Measurements from ENCODE around the gene PLIN4. TPM values are rescaled to one million over a fixed set of nuclear protein-coding genes. Genes with fewer than 3 reads are reported as not detected.

The PLIN4 gene
- total and polyA plus RNA-seq, 2 experiments from 2014 or later, result 0.42 to 0.81 TPM

- Histone ChIP-seq H3K9me3 (ENCODE audit: low read depth) (no peaks in the 10 kb centered on the region), H3K36me3 (peaks cover 4% of the 10 kb centered on the region), H3K4me3 (no peak overlapping the region), H3K27me3 (no peaks in the 10 kb centered on the region), H3K4me1 (ENCODE audit: low read depth) (no peaks in the 10 kb centered on the region), H3K27ac (no peak overlapping the region)
- no peak for TF ChIP-seq CTCF (IDR thresholded peaks at IDR 0.05; ENCODE audit: low read depth, low read length)
- DNase-seq (ENCODE audit: low read depth in 1 of 2, low spot score in 1 of 2), result no peak
Observed at GRCh38 chr19:4504891-4505569, 13.3 kb downstream of the PLIN4 start.

GRCh38 chr19:4504297-4504701, 14.0 kb downstream of the PLIN4 start:
- no peak for TF ChIP-seq CTCF (IDR thresholded peaks at IDR 0.05; ENCODE audit: low read depth, low read length)
- DNase-seq (ENCODE audit: low read depth in 1 of 2, low spot score in 1 of 2), result no peak
- peaks cover 9% of the 10 kb centered on the region for H3K36me3 ChIP-seq

GRCh38 chr19:4503825-4504170, 14.5 kb downstream of the PLIN4 start:
- Histone ChIP-seq H3K36me3 (peaks cover 9% of the 10 kb centered on the region), H3K9me3 (ENCODE audit: low read depth) (no peaks in the 10 kb centered on the region), H3K4me1 (ENCODE audit: low read depth) (no peaks in the 10 kb centered on the region), H3K27me3 (no peaks in the 10 kb centered on the region), H3K4me3 (no peak overlapping the region), H3K27ac (no peak overlapping the region)
- DNase-seq (ENCODE audit: low read depth in 1 of 2, low spot score in 1 of 2), result no peak
- no peak for TF ChIP-seq CTCF (IDR thresholded peaks at IDR 0.05; ENCODE audit: low read depth, low read length)

More at GRCh38 chr19:4504297-4504701, 14.0 kb downstream of the PLIN4 start:
- H3K4me3 ChIP-seq, result no peak overlapping the region
- H3K27ac ChIP-seq, result no peak overlapping the region
- no peaks in the 10 kb centered on the region for H3K9me3 ChIP-seq (ENCODE audit: low read depth)
- no peaks in the 10 kb centered on the region for H3K27me3 ChIP-seq
- no peaks in the 10 kb centered on the region for H3K4me1 ChIP-seq (ENCODE audit: low read depth)

- Histone ChIP-seq H3K9me3 (ENCODE audit: low read depth) (no peaks in the 10 kb centered on the region), H3K27me3 (no peaks in the 10 kb centered on the region), H3K4me3 (no peak overlapping the region), H3K27ac (no peak overlapping the region), H3K4me1 (ENCODE audit: low read depth) (no peaks in the 10 kb centered on the region), H3K36me3 (peaks cover 13% of the 10 kb centered on the region)
- TF ChIP-seq CTCF (IDR thresholded peaks at IDR 0.05; ENCODE audit: low read depth, low read length), result no peak
- DNase-seq (ENCODE audit: low read depth in 1 of 2, low spot score in 1 of 2), result no peak
Observed at GRCh38 chr19:4503132-4503824, 15.0 kb downstream of the PLIN4 start.

- H3K4me3 ChIP-seq, result no peak overlapping the region
- DNase-seq (ENCODE audit: low read depth in 1 of 2, low spot score in 1 of 2), result no peak
- H3K9me3 ChIP-seq (ENCODE audit: low read depth), result no peaks in the 10 kb centered on the region
- no peak for TF ChIP-seq CTCF (IDR thresholded peaks at IDR 0.05; ENCODE audit: low read depth, low read length)
- no peaks in the 10 kb centered on the region for H3K27me3 ChIP-seq
- H3K4me1 ChIP-seq (ENCODE audit: low read depth), result no peaks in the 10 kb centered on the region
- no peak overlapping the region for H3K27ac ChIP-seq
- peaks cover 14% of the 10 kb centered on the region for H3K36me3 ChIP-seq
Observed at GRCh38 chr19:4502282-4503131, 15.8 kb downstream of the PLIN4 start.

All from cardiac muscle cell (in vitro differentiated cells and primary cell).